Fibroblast of lung (primary cell): Measurements from ENCODE around the gene WHRN.

Experiments
- CTCF ChIP-seq, 2 donors: IDR thresholded peaks in 1 of 2; conservative IDR thresholded peaks in 1 of 2; 1 replicate in 1 of 2; 2 replicates in 1 of 2; pipeline ENCODE4 v1.5.1; 2011 to 2012; ENCODE audit warnings: low read length in 2 of 2, control low read depth in 1 of 2, inconsistent platforms in 1 of 2, low read depth in 1 of 2, mild to moderate bottlenecking in 1 of 2
- EZH2 ChIP-seq: IDR thresholded peaks from 2 replicates; pipeline ENCODE4 v1.5.1; 2012; ENCODE audit warnings: low read length, control low read depth, mild to moderate bottlenecking; ENCODE audit errors: missing control alignments

DNA sequence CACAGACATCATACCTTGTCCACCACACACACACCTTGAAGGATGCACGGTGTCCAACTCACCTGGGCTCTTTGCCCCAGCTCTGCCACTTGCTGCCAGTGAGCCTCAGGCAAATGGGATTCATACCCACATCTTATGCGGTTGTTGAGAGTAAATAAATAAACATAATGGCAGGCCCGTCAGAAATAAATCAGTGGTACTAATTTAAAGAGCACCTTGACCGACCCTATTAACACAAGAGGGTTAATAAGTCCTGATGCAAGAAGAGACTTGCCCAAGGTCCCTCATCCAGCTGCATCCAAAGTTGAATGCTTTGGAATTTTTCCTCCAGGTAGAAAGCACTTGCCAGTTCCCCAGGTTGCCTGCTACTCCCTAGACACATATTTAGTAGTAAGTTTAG lies 105.9 kb downstream of the WHRN start:
- no peak for TF ChIP-seq CTCF (conservative IDR thresholded peaks at IDR 0.05 in 1 of 2, IDR thresholded peaks at IDR 0.05 in 1 of 2; ENCODE audit: low read depth in 1 of 2, low read length in 2 of 2)
- no peak for TF ChIP-seq EZH2
